Mononuclear cell (primary cell): ENCODE data around the gene FAP. TPM values are rescaled to one million over a fixed set of nuclear protein-coding genes. Genes with fewer than 3 reads are reported as not detected.

Experiments
- H3K27me3 ChIP-seq: 2 replicates; pipeline ENCODE4 v1.6.0; 2011; ENCODE audit warnings: low read length, control low read depth; ENCODE audit not compliant: insufficient read depth
- H3K4me1 ChIP-seq: 2 replicates; pipeline ENCODE4 v1.5.1; 2011; ENCODE audit warnings: mild to moderate bottlenecking, low read length, control low read depth; ENCODE audit not compliant: insufficient read depth
- H3K4me3 ChIP-seq: 2 replicates; pipeline ENCODE4 v1.5.1; 2011; ENCODE audit warnings: mild to moderate bottlenecking, low read length, moderate library complexity
- H3K9me3 ChIP-seq: 2 replicates; pipeline ENCODE4 v1.5.1; 2011; ENCODE audit warnings: low read depth, mild to moderate bottlenecking, control low read depth, low read length
- total RNA-seq: library from RNA; depleted of rRNA; stranded (reverse); fragments of >200 nt; gene quantifications from one replicate; pipeline ENCODE4 v1.2.3, GENCODE V29; 2012

The FAP gene
- total RNA-seq, 1 donor, result not detected

- Histone ChIP-seq H3K9me3 (no peaks in the 10 kb centered on the region), H3K4me1 (peaks cover 15% of the 10 kb centered on the region), H3K27me3 (no peaks in the 10 kb centered on the region), H3K4me3 (no peak overlapping the region)
Measured at GRCh38 chr2:162254236-162254871, 11.1 kb upstream of the FAP start.

GRCh38 chr2:162253435-162253834, 10.2 kb upstream of the FAP start:
- Histone ChIP-seq H3K27me3 (no peaks in the 10 kb centered on the region), H3K4me3 (no peak overlapping the region), H3K9me3 (no peaks in the 10 kb centered on the region), H3K4me1 (peaks cover 15% of the 10 kb centered on the region)

- Histone ChIP-seq H3K9me3 (no peaks in the 10 kb centered on the region), H3K4me3 (no peak overlapping the region), H3K27me3 (no peaks in the 10 kb centered on the region), H3K4me1 (peaks cover 12% of the 10 kb centered on the region)
Measured at GRCh38 chr2:162252153-162252552, 8.9 kb upstream of the FAP start.

- Histone ChIP-seq H3K9me3 (no peaks in the 10 kb centered on the region), H3K4me1 (no peaks in the 10 kb centered on the region), H3K4me3 (no peak overlapping the region), H3K27me3 (peaks cover 2% of the 10 kb centered on the region)
Measured at GRCh38 chr2:162245781-162246180, 2.5 kb upstream of the FAP start.

- no peaks in the 10 kb centered on the region for H3K4me1 ChIP-seq
- H3K9me3 ChIP-seq, result no peaks in the 10 kb centered on the region
- no peak overlapping the region for H3K4me3 ChIP-seq
- peaks cover 2% of the 10 kb centered on the region for H3K27me3 ChIP-seq
Measured at GRCh38 chr2:162245061-162245460, 1.8 kb upstream of the FAP start.

- Histone ChIP-seq H3K27me3 (peaks cover 2% of the 10 kb centered on the region), H3K4me1 (no peaks in the 10 kb centered on the region), H3K9me3 (no peaks in the 10 kb centered on the region), H3K4me3 (no peak overlapping the region)
Measured at GRCh38 chr2:162244541-162245031, 1.3 kb upstream of the FAP start.

GRCh38 chr2:162243715-162244114, 470 bp upstream of the FAP start:
- H3K9me3 ChIP-seq, result no peaks in the 10 kb centered on the region
- no peak overlapping the region for H3K4me3 ChIP-seq
- no peaks in the 10 kb centered on the region for H3K4me1 ChIP-seq
- H3K27me3 ChIP-seq, result peaks cover 2% of the 10 kb centered on the region

GRCh38 chr2:162242586-162243280, 512 bp downstream of the FAP start:
- no peak overlapping the region for H3K4me3 ChIP-seq
- H3K4me1 ChIP-seq, result no peaks in the 10 kb centered on the region
- H3K27me3 ChIP-seq, result peaks cover 2% of the 10 kb centered on the region
- no peaks in the 10 kb centered on the region for H3K9me3 ChIP-seq

- no peaks in the 10 kb centered on the region for H3K9me3 ChIP-seq
- no peaks in the 10 kb centered on the region for H3K4me1 ChIP-seq
- peaks cover 2% of the 10 kb centered on the region for H3K27me3 ChIP-seq
- no peak overlapping the region for H3K4me3 ChIP-seq
Measured at GRCh38 chr2:162241571-162241970, 1.7 kb downstream of the FAP start.

GRCh38 chr2:162234620-162235462, 8.4 kb downstream of the FAP start:
- H3K9me3 ChIP-seq, result no peaks in the 10 kb centered on the region
- no peaks in the 10 kb centered on the region for H3K27me3 ChIP-seq
- H3K4me3 ChIP-seq, result no peak overlapping the region
- H3K4me1 ChIP-seq, result no peaks in the 10 kb centered on the region

- Histone ChIP-seq H3K9me3 (no peaks in the 10 kb centered on the region), H3K27me3 (no peaks in the 10 kb centered on the region), H3K4me3 (no peak overlapping the region), H3K4me1 (no peaks in the 10 kb centered on the region)
Measured at GRCh38 chr2:162233197-162233596, 10.0 kb downstream of the FAP start.

- no peaks in the 10 kb centered on the region for H3K9me3 ChIP-seq
- H3K4me3 ChIP-seq, result no peak overlapping the region
- H3K4me1 ChIP-seq, result no peaks in the 10 kb centered on the region
- no peaks in the 10 kb centered on the region for H3K27me3 ChIP-seq
Measured at GRCh38 chr2:162232671-162233070, 10.6 kb downstream of the FAP start.

GRCh38 chr2:162232027-162232426, 11.2 kb downstream of the FAP start:
- no peaks in the 10 kb centered on the region for H3K4me1 ChIP-seq
- no peaks in the 10 kb centered on the region for H3K27me3 ChIP-seq
- no peaks in the 10 kb centered on the region for H3K9me3 ChIP-seq
- H3K4me3 ChIP-seq, result no peak overlapping the region

GRCh38 chr2:162230761-162231160, 12.5 kb downstream of the FAP start:
- Histone ChIP-seq H3K4me1 (no peaks in the 10 kb centered on the region), H3K9me3 (no peaks in the 10 kb centered on the region), H3K27me3 (no peaks in the 10 kb centered on the region), H3K4me3 (no peak overlapping the region)

- Histone ChIP-seq H3K4me3 (no peak overlapping the region), H3K9me3 (no peaks in the 10 kb centered on the region), H3K4me1 (no peaks in the 10 kb centered on the region), H3K27me3 (no peaks in the 10 kb centered on the region)
Measured at GRCh38 chr2:162226836-162227235, 16.4 kb downstream of the FAP start.
